Endodermal cell (in vitro differentiated cells): Measurements from ENCODE around the gene ROBO1. TPM values are rescaled to one million over a fixed set of nuclear protein-coding genes. Genes with fewer than 3 reads are reported as not detected.

ENCODE experiments used
- DNase-seq: peaks from one replicate; pipeline ENCODE4 v3.0.0-alpha.2; 2017
- H3K27ac ChIP-seq: 2 replicates; pipeline ENCODE4 v1.5.1; 2013; ENCODE audit warnings: mild to moderate bottlenecking, low read depth, low read length, moderate library complexity
- H3K27me3 ChIP-seq: 2 replicates; pipeline ENCODE4 v1.6.1; 2013; ENCODE audit warnings: mild to moderate bottlenecking, low read length, moderate library complexity; ENCODE audit not compliant: insufficient read depth, control insufficient read depth, poor library complexity, severe bottlenecking
- H3K36me3 ChIP-seq: 2 replicates; pipeline ENCODE4 v1.7.0; 2013; ENCODE audit warnings: mild to moderate bottlenecking, low read length, moderate library complexity; ENCODE audit not compliant: control insufficient read depth, insufficient read depth
- H3K4me1 ChIP-seq: one replicate; pipeline ENCODE4 v1.7.0; 2013; ENCODE audit warnings: low read length; ENCODE audit not compliant: control insufficient read depth, insufficient read depth
- H3K4me3 ChIP-seq: 2 replicates; pipeline ENCODE4 v1.5.1; 2013; ENCODE audit warnings: mild to moderate bottlenecking, low read length, moderate library complexity
- H3K9ac ChIP-seq: 2 replicates; pipeline ENCODE4 v1.6.1; 2013; ENCODE audit warnings: mild to moderate bottlenecking, low read length, moderate library complexity; ENCODE audit not compliant: poor library complexity, severe bottlenecking; ENCODE audit errors: extremely low read depth
- H3K9me3 ChIP-seq: 2 replicates; pipeline ENCODE4 v1.6.1; 2013; ENCODE audit warnings: mild to moderate bottlenecking, low read length, moderate library complexity; ENCODE audit not compliant: control insufficient read depth
- H3K27ac Mint-ChIP-seq: 2 replicates; pipeline ENCODE4 v1.8.0; 2020; ENCODE audit warnings: mixed read lengths
- H3K27me3 Mint-ChIP-seq: 2 replicates; pipeline ENCODE4 v1.8.0; 2021; ENCODE audit warnings: mild to moderate bottlenecking, mixed read lengths; ENCODE audit not compliant: insufficient read depth
- H3K36me3 Mint-ChIP-seq: 2 replicates; pipeline ENCODE4 v1.8.0; 2020; ENCODE audit warnings: low read depth, mixed read lengths
- H3K4me1 Mint-ChIP-seq: 2 replicates; pipeline ENCODE4 v1.8.0; 2020; ENCODE audit warnings: mixed read lengths
- H3K4me3 Mint-ChIP-seq: 2 replicates; pipeline ENCODE4 v1.8.0; 2020; ENCODE audit warnings: mild to moderate bottlenecking, moderate library complexity, mixed read lengths
- H3K9me3 Mint-ChIP-seq: 2 replicates; pipeline ENCODE4 v1.8.0; 2020; ENCODE audit warnings: mild to moderate bottlenecking, mixed read lengths
- WGBS, 2 experiments: methylation state at CpG; one replicate each; pipeline versions ENCODE4 v1.1.5 to v1.1.7; 2013; ENCODE audit warnings: missing lambda C conversion rate in 2 of 2, mixed read lengths in 1 of 2; ENCODE audit not compliant: insufficient coverage in 1 of 2, insufficient read length in 1 of 2; 5-methylcytosine and 5-hydroxymethylcytosine counted together
- total RNA-seq, 2 donors: library from RNA; stranded (reverse); fragmentation: NEBNext Ultra II Directional in 1 of 2; extraction: Animal tissue kit (Norgen Biotek cat#: 25700) in 1 of 2; gene quantifications; 2 replicates in 1 of 2; 3 replicates in 1 of 2; pipeline ENCODE4 v1.2.1, GENCODE V29; 2021
- TF ChIP-seq, protein P1 (sequence below): fragments of 200-600 bp; sonication (generic); conservative IDR thresholded peaks from 2 replicates; pipeline ENCODE4 v1.5.0; 2021; ENCODE audit warnings: antibody characterized with exemption, mild to moderate bottlenecking

Gene ROBO1
- total RNA-seq, 2 donors from 2014 or later: 74.8 to 75.9 TPM

DNA sequence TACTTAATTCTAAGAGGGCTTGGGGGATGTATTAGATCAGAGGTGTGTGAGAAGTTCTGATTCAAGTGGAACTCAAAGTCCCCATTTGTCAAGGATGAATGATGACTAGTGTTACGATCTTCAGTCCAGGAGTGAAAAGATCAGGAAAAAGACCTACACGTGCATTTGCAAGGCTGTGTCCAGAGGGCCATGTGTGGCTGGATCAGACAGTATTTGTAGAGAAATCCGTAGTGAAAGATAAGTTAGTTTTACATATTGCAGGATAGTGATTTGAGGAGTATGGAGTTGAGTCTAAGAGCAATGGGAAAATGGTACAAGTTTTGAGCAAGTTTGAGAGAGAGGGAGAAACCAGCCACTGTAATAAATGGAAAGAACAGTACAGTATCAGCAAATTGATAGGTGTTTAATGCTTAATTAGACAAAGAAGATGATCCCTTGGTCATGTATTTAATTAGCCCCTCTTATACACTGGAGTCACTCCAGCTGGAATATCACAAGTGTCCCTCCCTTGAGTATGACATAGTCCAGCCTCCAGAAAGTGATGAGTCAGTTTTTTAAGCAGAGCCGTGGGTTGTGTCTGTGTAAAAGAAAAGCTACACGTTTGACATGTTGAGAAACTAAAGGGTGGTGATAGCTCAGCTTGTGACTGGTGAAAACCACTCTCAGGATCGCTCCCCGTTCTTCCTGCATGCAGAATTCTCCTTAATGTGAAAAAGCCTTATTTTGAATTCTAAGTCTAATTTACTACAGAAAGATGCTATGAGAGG is 348.8 kb downstream of the ROBO1 start:
- TF ChIP-seq, protein P1, sequence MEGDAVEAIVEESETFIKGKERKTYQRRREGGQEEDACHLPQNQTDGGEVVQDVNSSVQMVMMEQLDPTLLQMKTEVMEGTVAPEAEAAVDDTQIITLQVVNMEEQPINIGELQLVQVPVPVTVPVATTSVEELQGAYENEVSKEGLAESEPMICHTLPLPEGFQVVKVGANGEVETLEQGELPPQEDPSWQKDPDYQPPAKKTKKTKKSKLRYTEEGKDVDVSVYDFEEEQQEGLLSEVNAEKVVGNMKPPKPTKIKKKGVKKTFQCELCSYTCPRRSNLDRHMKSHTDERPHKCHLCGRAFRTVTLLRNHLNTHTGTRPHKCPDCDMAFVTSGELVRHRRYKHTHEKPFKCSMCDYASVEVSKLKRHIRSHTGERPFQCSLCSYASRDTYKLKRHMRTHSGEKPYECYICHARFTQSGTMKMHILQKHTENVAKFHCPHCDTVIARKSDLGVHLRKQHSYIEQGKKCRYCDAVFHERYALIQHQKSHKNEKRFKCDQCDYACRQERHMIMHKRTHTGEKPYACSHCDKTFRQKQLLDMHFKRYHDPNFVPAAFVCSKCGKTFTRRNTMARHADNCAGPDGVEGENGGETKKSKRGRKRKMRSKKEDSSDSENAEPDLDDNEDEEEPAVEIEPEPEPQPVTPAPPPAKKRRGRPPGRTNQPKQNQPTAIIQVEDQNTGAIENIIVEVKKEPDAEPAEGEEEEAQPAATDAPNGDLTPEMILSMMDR: no peak

DNA sequence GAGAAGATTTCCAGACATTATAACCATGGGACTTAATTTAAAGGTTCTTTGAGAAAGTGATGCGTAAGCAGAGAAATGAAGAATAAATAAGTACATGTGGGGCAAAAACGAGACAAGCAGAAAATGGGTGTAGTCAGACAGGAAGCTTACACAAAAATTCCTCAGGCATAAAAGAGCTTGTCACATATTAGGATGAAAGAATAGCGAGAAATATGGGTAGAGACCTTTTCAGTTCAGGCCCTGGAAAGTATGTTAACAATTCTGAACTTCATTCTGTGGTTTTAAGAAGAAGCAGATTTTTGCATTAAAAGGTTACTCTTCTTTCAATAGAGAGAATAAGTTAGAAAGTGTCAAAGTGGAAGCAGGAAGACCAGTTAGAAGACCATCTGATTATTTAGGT is 352.4 kb downstream of the ROBO1 start:
- H3K27me3 Mint-ChIP-seq: no peaks in the 10 kb centered on the region
- no peaks in the 10 kb centered on the region for H3K36me3 ChIP-seq
- no peak overlapping the region for H3K27ac ChIP-seq
- H3K4me3 Mint-ChIP-seq: no peak overlapping the region
- WGBS, 2 experiments: 89 to 93% methylated on average over 3 of the region's 3 CpGs
- H3K4me3 ChIP-seq: no peak overlapping the region
- DNase-seq: no peak
- no peak overlapping the region for H3K9ac ChIP-seq
- no peaks in the 10 kb centered on the region for H3K9me3 ChIP-seq
- no peaks in the 10 kb centered on the region for H3K4me1 ChIP-seq
- no peaks in the 10 kb centered on the region for H3K4me1 Mint-ChIP-seq
- H3K27ac Mint-ChIP-seq: no peak overlapping the region
- no peaks in the 10 kb centered on the region for H3K9me3 Mint-ChIP-seq
- TF ChIP-seq, protein P1: no peak
- no peaks in the 10 kb centered on the region for H3K27me3 ChIP-seq
- no peaks in the 10 kb centered on the region for H3K36me3 Mint-ChIP-seq

More for the DNA sequence above, 348.8 kb downstream of the ROBO1 start:
- H3K27me3 Mint-ChIP-seq: no peaks in the 10 kb centered on the region
- Histone ChIP-seq H3K9ac (no peak overlapping the region), H3K27ac (no peak overlapping the region), H3K27me3 (no peaks in the 10 kb centered on the region), H3K4me3 (no peak overlapping the region), H3K4me1 (no peaks in the 10 kb centered on the region), H3K9me3 (no peaks in the 10 kb centered on the region), H3K36me3 (no peaks in the 10 kb centered on the region)
- H3K27ac Mint-ChIP-seq: no peak overlapping the region
- H3K9me3 Mint-ChIP-seq: no peaks in the 10 kb centered on the region
- no peaks in the 10 kb centered on the region for H3K36me3 Mint-ChIP-seq
- DNase-seq: no peak
- no peaks in the 10 kb centered on the region for H3K4me1 Mint-ChIP-seq
- no peak overlapping the region for H3K4me3 Mint-ChIP-seq
- 75 to 86% methylated on average over 5 to 7 of the region's 7 CpGs for WGBS, 2 experiments

DNA sequence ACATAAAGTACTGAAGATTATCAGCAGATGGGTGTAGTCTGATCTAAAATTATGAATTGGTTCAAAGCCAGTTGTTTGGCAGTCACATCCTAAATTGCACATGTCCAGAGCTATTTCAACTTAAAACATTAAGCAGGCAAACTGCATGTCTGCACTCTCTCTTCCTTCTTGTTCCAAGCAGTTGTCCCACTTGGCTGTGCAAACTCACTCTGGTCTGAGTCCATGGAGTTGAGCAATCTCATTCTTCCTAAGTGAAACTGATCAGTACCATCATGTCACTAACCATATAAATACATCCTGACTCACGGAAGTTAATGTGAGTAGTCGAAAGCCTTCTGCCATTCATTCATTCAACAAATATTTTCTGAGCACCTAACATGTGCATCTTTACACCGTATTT is 353.0 kb downstream of the ROBO1 start:
- Histone ChIP-seq H3K9ac (no peak overlapping the region), H3K4me1 (no peaks in the 10 kb centered on the region), H3K4me3 (no peak overlapping the region), H3K27me3 (no peaks in the 10 kb centered on the region), H3K36me3 (no peaks in the 10 kb centered on the region), H3K27ac (no peak overlapping the region), H3K9me3 (no peaks in the 10 kb centered on the region)
- TF ChIP-seq, protein P1: no peak
- DNase-seq: no peak
- H3K4me3 Mint-ChIP-seq: no peak overlapping the region
- H3K36me3 Mint-ChIP-seq: no peaks in the 10 kb centered on the region
- H3K9me3 Mint-ChIP-seq: no peaks in the 10 kb centered on the region
- H3K27me3 Mint-ChIP-seq: no peaks in the 10 kb centered on the region
- no peak overlapping the region for H3K27ac Mint-ChIP-seq
- H3K4me1 Mint-ChIP-seq: no peaks in the 10 kb centered on the region
- 92 to 95% methylated on average over 2 to 3 of the region's 3 CpGs for WGBS, 2 experiments
